Colonic mucosa (tissue), 4 donors: ENCODE data around the gene VCPKMT. TPM values are rescaled to one million over a fixed set of nuclear protein-coding genes. Genes with fewer than 3 reads are reported as not detected.
A peak's percentile ranks its signal among the peaks of the same experiment; 100 is the strongest.

ENCODE experiments used
- DNase-seq: peaks from one replicate; pipeline ENCODE4 v3.0.0-alpha.2; 2020
- H3K27ac ChIP-seq: fragments of 200-600 bp; one replicate; pipeline ENCODE4 v1.8.0; 2021
- H3K27me3 ChIP-seq: fragments of 200-600 bp; one replicate; pipeline ENCODE4 v1.8.0; 2021
- H3K36me3 ChIP-seq: fragments of 200-600 bp; one replicate; pipeline ENCODE4 v1.8.0; 2021
- H3K4me1 ChIP-seq: fragments of 200-600 bp; one replicate; pipeline ENCODE4 v1.8.0; 2021; ENCODE audit warnings: mild to moderate bottlenecking
- H3K4me3 ChIP-seq: fragments of 200-600 bp; one replicate; pipeline ENCODE4 v1.8.0; 2021
- H3K9ac ChIP-seq, 2 donors: one replicate each; pipeline ENCODE4 v1.7.0; 2013; ENCODE audit warnings: control low read depth in 2 of 2, low read depth in 2 of 2, low read length in 2 of 2
- H3K9me3 ChIP-seq: fragments of 200-600 bp; one replicate; pipeline ENCODE4 v1.8.0; 2021
- intact Hi-C: fragments of 100-400 bp; cut with DNase I; formaldehyde crosslinking; loops from one replicate; pipeline ENCODE4 v1.14.1; 2022
- total RNA-seq, 2 donors: library from RNA; stranded (reverse); fragmentation: NEBNext Ultra II Directional in 1 of 2; extraction: Animal tissue kit (Norgen Biotek cat#: 25700) in 1 of 2; gene quantifications; one replicate each; pipeline ENCODE4 v1.2.1, GENCODE V29; 2021
- TF ChIP-seq, protein P1 (sequence below): fragments of 200-600 bp; IDR thresholded peaks from one replicate; pipeline ENCODE4 v1.8.0; 2022; ENCODE audit warnings: antibody characterized with exemption, mild to moderate bottlenecking
- donor health status: healthy.
- donor health status: DM: no; HTN: no; CAD: no.
- donor health status: DM: no; HTN: no; CAD: no.

Gene VCPKMT
- total RNA-seq, 2 donors from 2014 or later = 4.6 to 6.7 TPM

DNA sequence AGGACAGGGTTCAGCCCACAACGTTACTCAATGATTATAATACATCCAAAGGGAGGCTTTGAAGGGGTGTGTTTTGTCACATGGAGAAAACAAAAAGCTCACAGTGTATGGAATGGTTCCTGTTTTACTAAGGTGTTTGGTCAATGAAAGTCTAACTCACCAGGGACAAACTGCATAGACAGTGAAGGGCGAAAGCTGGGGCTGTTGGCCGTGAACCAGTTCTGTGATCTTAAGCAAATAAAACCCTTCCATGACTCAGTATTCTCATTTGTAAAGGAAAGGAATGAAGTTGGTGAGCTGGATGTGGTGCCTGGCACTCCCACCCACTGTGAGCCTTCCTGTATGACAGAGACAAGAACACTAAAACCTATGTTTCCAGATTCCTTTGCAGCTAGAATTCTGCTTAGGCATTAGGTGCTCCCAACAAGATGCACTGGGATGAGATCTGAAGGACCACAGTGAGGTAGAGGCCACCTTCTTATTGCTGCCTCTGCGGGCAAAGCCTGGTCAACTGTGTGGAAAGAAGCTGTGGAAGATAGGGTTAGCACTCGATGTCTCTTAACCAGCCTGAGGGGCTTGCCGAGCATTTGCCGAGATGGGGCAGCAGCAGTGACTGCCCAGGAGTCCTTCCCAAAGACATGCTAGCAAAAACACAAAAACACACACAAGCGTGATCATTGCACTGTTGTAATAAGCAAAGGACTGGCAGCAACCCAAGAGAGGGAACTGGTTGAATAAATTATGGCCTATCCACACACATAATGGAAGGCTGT, 48.5 kb downstream of the VCPKMT start:
- Histone ChIP-seq H3K36me3 (no peaks in the 10 kb centered on the region), H3K9me3 (no peaks in the 10 kb centered on the region), H3K27me3 (no peaks in the 10 kb centered on the region), H3K4me3 (no peak overlapping the region), H3K9ac (no peak overlapping the region), H3K4me1 (peaks cover 3% of the 10 kb centered on the region), H3K27ac (peak overlapping the region; percentile 20)
- TF ChIP-seq, protein P1, sequence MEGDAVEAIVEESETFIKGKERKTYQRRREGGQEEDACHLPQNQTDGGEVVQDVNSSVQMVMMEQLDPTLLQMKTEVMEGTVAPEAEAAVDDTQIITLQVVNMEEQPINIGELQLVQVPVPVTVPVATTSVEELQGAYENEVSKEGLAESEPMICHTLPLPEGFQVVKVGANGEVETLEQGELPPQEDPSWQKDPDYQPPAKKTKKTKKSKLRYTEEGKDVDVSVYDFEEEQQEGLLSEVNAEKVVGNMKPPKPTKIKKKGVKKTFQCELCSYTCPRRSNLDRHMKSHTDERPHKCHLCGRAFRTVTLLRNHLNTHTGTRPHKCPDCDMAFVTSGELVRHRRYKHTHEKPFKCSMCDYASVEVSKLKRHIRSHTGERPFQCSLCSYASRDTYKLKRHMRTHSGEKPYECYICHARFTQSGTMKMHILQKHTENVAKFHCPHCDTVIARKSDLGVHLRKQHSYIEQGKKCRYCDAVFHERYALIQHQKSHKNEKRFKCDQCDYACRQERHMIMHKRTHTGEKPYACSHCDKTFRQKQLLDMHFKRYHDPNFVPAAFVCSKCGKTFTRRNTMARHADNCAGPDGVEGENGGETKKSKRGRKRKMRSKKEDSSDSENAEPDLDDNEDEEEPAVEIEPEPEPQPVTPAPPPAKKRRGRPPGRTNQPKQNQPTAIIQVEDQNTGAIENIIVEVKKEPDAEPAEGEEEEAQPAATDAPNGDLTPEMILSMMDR = no peak
- peak; percentile 63 for DNase-seq
- intact Hi-C loops = no loop called here

DNA sequence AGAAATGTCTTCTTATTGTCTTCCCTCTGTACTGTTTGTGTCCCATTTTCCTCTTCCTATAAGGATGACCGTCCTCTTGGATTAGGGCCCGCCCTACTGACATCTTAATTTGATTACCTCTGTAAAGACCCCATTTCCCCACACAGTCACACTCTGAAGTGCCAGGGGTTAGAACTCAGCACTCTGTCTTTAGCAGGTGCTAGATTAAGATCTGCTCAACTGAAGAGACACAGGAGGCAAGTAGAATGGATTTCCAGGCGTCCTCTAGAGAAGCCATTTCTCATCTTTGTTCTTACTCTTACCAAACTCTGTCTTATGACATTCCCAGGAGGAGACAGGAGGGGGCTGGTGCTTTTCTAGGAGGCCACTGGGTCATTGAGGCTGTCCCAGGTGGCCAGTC, 50.8 kb downstream of the VCPKMT start:
- Histone ChIP-seq H3K4me1 (peaks cover 22% of the 10 kb centered on the region), H3K27me3 (no peaks in the 10 kb centered on the region), H3K4me3 (no peak overlapping the region), H3K36me3 (no peaks in the 10 kb centered on the region), H3K27ac (no peak overlapping the region), H3K9me3 (no peaks in the 10 kb centered on the region), H3K9ac (no peak overlapping the region)
- no peak for DNase-seq
- intact Hi-C loops = no loop called here
- TF ChIP-seq, protein P1 = no peak

DNA sequence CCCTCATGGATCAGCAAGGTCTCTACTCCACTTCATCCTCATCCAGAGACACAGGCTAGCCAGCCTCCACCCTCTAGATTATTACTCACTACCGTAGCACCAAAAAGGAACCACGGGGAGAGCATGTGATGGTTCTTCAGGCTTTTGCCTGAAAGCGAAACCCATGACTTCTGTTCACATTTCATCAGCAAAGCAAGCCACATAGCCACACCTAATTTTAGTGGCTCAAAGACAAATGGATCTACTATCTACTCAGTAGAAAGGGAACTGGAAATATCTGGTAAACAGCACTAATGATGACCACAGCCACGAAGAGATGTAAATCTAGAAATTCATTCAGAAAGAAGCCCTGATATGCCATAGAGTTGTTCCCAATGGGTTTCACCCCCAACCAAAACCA, 51.4 kb downstream of the VCPKMT start:
- Histone ChIP-seq H3K4me1 (peaks cover 28% of the 10 kb centered on the region), H3K9ac (no peak overlapping the region), H3K36me3 (no peaks in the 10 kb centered on the region), H3K9me3 (no peaks in the 10 kb centered on the region), H3K4me3 (no peak overlapping the region), H3K27me3 (no peaks in the 10 kb centered on the region), H3K27ac (peak overlapping the region; percentile 25)
- intact Hi-C loops = no loop called here
- DNase-seq = peak; percentile 64
- TF ChIP-seq, protein P1 = no peak

- Histone ChIP-seq H3K27me3 (no peaks in the 10 kb centered on the region), H3K4me1 (peaks cover 29% of the 10 kb centered on the region), H3K36me3 (no peaks in the 10 kb centered on the region), H3K9me3 (no peaks in the 10 kb centered on the region), H3K9ac (no peak overlapping the region), H3K4me3 (no peak overlapping the region), H3K27ac (no peak overlapping the region)
- DNase-seq = peak; percentile 19
- TF ChIP-seq, protein P1 = no peak
- intact Hi-C loops = no loop called here
Measured at GRCh38 chr14:50063876-50064420, 52.4 kb downstream of the VCPKMT start.

- H3K27ac ChIP-seq = peak overlapping the region; percentile 76
- H3K4me1 ChIP-seq = peaks cover 29% of the 10 kb centered on the region
- H3K9ac ChIP-seq = peak overlapping the region in 1 of 2 donors; percentile 64
- H3K9me3 ChIP-seq = no peaks in the 10 kb centered on the region
- DNase-seq = peak; percentile 78
- no peaks in the 10 kb centered on the region for H3K27me3 ChIP-seq
- TF ChIP-seq, protein P1 = no peak
- no peaks in the 10 kb centered on the region for H3K36me3 ChIP-seq
- intact Hi-C loops = no loop called here
- no peak overlapping the region for H3K4me3 ChIP-seq
Measured at GRCh38 chr14:50062438-50063085, 53.8 kb downstream of the VCPKMT start.
